ENCODE results near the gene MYO7B. TPM values are rescaled to one million over a fixed set of nuclear protein-coding genes. Genes with fewer than 3 reads are reported as not detected.

The MYO7B gene
- total RNA-seq = 0.60 TPM

DNA sequence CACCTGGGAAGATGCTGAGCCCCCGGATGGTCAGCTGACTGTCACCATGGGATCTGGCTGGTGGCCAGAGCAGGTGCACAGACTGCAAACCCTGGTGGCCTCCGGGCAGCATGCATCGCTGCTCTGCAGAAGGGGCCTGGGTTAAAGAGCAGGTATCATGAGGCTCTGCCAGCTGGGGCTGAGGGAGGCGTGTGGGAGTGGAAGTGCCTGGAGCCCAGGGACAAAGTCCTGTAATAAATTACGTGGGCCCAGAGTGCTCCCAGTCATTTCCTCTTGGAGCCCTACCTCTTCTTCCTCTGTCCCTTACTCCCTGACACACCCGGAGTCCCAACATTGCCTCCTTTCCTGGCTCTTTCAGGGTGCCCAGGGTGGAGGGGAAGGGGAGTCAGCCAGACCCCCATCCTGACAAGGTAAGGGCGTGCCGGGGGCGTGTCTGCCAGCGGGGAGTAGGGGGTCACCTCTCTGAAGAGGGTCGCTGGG, at the start of gene MYO7B:
MYO7B (plus strand) TSS at position 262 of the 480 bp plus-strand sequence. CDS start 24,040 bp downstream, outside the sequence.

DNA sequence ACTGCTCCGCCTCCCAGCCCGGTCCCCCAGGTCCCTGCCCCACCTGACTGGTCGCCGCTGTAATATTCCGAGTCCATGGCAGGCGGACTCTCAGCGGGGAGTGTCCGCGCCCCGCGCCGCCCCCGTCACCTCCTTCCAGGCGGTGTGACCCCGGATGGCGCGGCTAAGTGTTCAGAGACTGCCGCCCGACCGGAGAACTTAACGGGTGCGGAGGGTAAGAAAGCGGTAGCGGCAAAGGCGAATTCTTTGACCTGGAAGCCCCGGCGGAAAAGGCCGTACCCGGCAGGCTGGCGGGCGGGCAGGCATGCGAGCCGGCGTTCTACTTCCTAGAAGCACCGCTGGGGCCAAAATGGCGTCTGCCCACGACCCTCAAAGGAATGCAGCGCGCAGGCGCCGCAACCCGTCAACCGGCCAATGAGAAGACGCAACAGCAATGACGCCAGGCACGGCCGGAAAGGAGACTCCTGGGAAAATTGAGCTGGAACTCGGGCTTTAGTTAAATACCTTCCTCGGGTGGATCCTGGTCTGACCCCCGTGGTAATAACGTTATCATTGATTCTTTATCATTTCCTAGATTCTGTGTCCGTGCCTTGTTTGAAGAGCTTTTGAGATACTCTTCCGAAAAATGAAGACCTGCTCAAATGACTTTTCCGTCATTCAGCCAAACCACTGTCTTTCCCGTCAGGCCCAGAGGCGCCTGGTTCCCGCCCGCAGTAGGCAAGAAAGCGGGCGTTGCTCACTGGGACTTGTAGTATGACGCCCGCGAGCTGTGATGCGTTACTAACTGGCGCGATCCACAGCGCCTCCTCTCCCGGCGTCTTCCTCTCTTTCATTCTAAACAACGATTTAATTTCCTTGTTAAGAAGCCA, 9.1 kb upstream of the MYO7B start, which contains the start of gene IWS1:
IWS1 (minus strand) TSS at position 358 of the 869 bp plus-strand sequence; CDS start at position 77, 281 bp downstream.

DNA sequence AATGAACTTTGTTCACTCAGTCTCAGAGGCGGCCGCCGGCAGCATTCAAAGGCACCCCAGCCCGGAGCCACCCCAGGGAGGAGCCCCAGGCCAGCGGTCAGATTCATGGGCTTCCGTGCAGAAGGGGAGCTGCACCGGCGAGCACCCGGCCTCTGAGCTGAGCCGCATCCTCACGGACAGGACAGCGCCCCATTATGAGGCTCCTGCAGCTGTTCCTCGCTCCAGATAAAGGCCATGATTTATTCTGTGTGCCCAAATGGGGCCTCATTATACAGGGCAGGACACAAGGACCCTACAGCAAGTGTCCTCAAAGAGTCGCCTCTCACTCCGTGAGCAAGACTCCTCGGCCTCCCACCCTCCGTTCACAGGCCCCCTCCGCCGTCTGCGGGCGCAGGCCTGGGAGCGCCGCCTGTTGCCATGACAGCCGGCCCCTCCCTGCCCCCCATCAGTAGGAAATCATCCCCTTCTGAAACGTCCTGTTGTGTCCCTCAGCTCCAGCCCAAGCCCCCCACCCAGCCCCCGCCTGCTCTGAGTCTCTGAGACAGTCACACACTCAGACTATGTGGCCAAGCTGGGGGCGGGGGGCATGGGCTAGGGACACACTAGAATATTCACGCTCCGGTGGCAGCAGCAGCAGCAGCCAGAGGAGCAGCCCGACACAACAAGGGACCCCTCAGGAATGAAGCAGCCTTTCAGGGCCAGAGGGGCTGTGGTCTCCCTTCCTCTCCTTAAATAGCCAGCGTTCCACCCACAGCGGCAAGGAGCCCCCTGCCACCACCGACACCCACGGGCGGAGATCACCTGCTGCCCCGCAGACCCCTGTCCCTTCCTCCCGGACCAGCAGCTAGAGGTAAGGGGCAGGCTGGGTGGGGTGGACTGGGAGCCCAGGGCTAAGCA, 110.2 kb downstream of the MYO7B start, which contains the start of gene GPR17:
GPR17 (plus strand) TSS at position 759 of the 897 bp plus-strand sequence. CDS start 4,583 bp downstream, outside the sequence.

DNA sequence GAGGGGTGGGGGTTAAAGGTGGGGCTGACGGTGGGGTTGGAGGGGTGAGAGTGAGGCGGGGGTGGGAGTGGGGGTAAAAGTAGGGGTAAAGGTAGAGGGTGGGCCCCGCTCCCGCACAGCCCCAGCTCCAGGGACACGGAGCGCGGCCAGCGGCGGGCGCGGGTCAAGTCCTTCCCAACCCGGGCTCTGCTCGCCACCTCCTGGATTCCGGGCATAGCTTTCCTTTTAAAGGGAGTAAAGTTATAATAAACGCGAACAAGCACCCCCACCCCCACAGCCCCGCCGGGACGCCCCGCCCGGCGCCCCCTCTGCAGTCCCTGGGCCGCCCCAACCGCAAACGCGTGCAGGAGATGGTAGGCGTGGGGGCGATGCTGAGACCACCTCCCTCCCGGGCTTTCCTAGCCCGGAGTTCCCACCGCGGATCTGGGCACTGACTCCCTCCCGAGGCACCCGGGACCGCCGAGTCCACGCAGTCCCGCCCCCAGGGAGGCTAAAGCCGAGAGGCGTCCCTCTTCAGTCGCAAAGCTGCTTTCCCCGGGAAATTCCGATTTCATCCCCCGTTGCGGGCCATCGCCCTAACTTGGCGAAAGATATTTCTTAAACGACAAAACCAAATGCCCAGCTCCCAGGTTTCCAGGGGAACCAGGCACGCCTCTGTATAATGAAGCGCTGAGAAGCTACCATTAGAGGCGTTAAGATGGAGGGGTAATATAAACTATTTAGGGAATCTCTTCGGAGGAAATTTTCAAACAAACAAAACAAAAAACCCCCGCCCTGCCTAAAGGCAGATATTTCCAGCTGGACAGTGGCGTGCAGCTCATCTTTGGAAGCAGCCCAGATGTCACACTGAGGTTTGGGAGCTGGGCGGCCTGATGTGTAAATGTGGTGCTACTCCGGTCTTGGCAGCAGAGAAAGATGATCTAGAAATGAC, 140.1 kb downstream of the MYO7B start, which contains the start of gene LIMS2:
LIMS2 (minus strand) TSS at position 200 of the 931 bp plus-strand sequence. CDS start 506 bp downstream, outside the sequence.

Other genes with a start within 250 kb of the MYO7B start
- 78.1 TPM for gene ERCC3, start 241.5 kb upstream of the MYO7B start, total RNA-seq
- 64.5 TPM for gene MAP3K2, start 147.7 kb upstream of the MYO7B start, total RNA-seq
- not detected for gene PROC, start 117.3 kb upstream of the MYO7B start, total RNA-seq
- gene IWS1, start 9.2 kb upstream of the MYO7B start, total RNA-seq = 47.4 TPM
- gene GPR17, start 110.5 kb downstream of the MYO7B start, total RNA-seq = 0.49 TPM
- gene LIMS2, start 139.8 kb downstream of the MYO7B start, total RNA-seq = 11.2 TPM
- 12.0 TPM for gene SFT2D3, start 165.8 kb downstream of the MYO7B start, total RNA-seq